ENCODE data around the gene IL4I1.

IL4I1 gene

GRCh38 chr19:49874503-49875157, 22.1 kb downstream of the IL4I1 start:
- Histone ChIP-seq H3K27me3 (ENCODE audit: control insufficient read depth, insufficient read depth, low read length) (no peaks in the 10 kb centered on the region), H3K27ac (ENCODE audit: low read length) (no peak overlapping the region), H3K4me3 (ENCODE audit: low read length) (no peak overlapping the region), H3K9ac (ENCODE audit: low read length) (no peak overlapping the region), H3K36me3 (ENCODE audit: control insufficient read depth, low read depth, low read length) (peaks cover 8% of the 10 kb centered on the region), H3K9me3 (ENCODE audit: control insufficient read depth, low read depth, low read length) (no peaks in the 10 kb centered on the region), H3K4me1 (ENCODE audit: control insufficient read depth, low read depth, low read length) (peaks cover 7% of the 10 kb centered on the region)

GRCh38 chr19:49873834-49874233, 22.9 kb downstream of the IL4I1 start:
- no peaks in the 10 kb centered on the region for H3K9me3 ChIP-seq (ENCODE audit: control insufficient read depth, low read depth, low read length)
- peaks cover 7% of the 10 kb centered on the region for H3K4me1 ChIP-seq (ENCODE audit: control insufficient read depth, low read depth, low read length)
- peaks cover 4% of the 10 kb centered on the region for H3K36me3 ChIP-seq (ENCODE audit: control insufficient read depth, low read depth, low read length)
- no peak overlapping the region for H3K27ac ChIP-seq (ENCODE audit: low read length)
- H3K4me3 ChIP-seq (ENCODE audit: low read length) = no peak overlapping the region
- no peak overlapping the region for H3K9ac ChIP-seq (ENCODE audit: low read length)
- H3K27me3 ChIP-seq (ENCODE audit: control insufficient read depth, insufficient read depth, low read length) = no peaks in the 10 kb centered on the region

GRCh38 chr19:49873129-49873521, 23.6 kb downstream of the IL4I1 start:
- Histone ChIP-seq H3K9me3 (ENCODE audit: control insufficient read depth, low read depth, low read length) (no peaks in the 10 kb centered on the region), H3K9ac (ENCODE audit: low read length) (no peak overlapping the region), H3K4me1 (ENCODE audit: control insufficient read depth, low read depth, low read length) (peaks cover 3% of the 10 kb centered on the region), H3K36me3 (ENCODE audit: control insufficient read depth, low read depth, low read length) (peaks cover 4% of the 10 kb centered on the region), H3K27me3 (ENCODE audit: control insufficient read depth, insufficient read depth, low read length) (no peaks in the 10 kb centered on the region), H3K4me3 (ENCODE audit: low read length) (no peak overlapping the region), H3K27ac (ENCODE audit: low read length) (no peak overlapping the region)

- Histone ChIP-seq H3K4me1 (ENCODE audit: control insufficient read depth, low read depth, low read length) (peaks cover 3% of the 10 kb centered on the region), H3K27ac (ENCODE audit: low read length) (no peak overlapping the region), H3K4me3 (ENCODE audit: low read length) (no peak overlapping the region), H3K27me3 (ENCODE audit: control insufficient read depth, insufficient read depth, low read length) (no peaks in the 10 kb centered on the region), H3K9me3 (ENCODE audit: control insufficient read depth, low read depth, low read length) (no peaks in the 10 kb centered on the region), H3K9ac (ENCODE audit: low read length) (no peak overlapping the region), H3K36me3 (ENCODE audit: control insufficient read depth, low read depth, low read length) (peaks cover 4% of the 10 kb centered on the region)
Observed at GRCh38 chr19:49872245-49873128, 24.2 kb downstream of the IL4I1 start.

GRCh38 chr19:49871349-49871985, 25.2 kb downstream of the IL4I1 start:
- Histone ChIP-seq H3K27ac (ENCODE audit: low read length) (no peak overlapping the region), H3K9me3 (ENCODE audit: control insufficient read depth, low read depth, low read length) (no peaks in the 10 kb centered on the region), H3K27me3 (ENCODE audit: control insufficient read depth, insufficient read depth, low read length) (no peaks in the 10 kb centered on the region), H3K36me3 (ENCODE audit: control insufficient read depth, low read depth, low read length) (peaks cover 4% of the 10 kb centered on the region), H3K4me1 (ENCODE audit: control insufficient read depth, low read depth, low read length) (peaks cover 6% of the 10 kb centered on the region), H3K4me3 (ENCODE audit: low read length) (no peak overlapping the region), H3K9ac (ENCODE audit: low read length) (no peak overlapping the region)

- Histone ChIP-seq H3K36me3 (ENCODE audit: control insufficient read depth, low read depth, low read length) (peaks cover 4% of the 10 kb centered on the region), H3K4me3 (ENCODE audit: low read length) (peak overlapping the region; percentile 68), H3K9me3 (ENCODE audit: control insufficient read depth, low read depth, low read length) (no peaks in the 10 kb centered on the region), H3K27ac (ENCODE audit: low read length) (peak overlapping the region; percentile 41), H3K9ac (ENCODE audit: low read length) (peak overlapping the region; percentile 67), H3K27me3 (ENCODE audit: control insufficient read depth, insufficient read depth, low read length) (no peaks in the 10 kb centered on the region), H3K4me1 (ENCODE audit: control insufficient read depth, low read depth, low read length) (peaks cover 10% of the 10 kb centered on the region)
Observed at GRCh38 chr19:49870309-49870901, 26.3 kb downstream of the IL4I1 start.

- peak overlapping the region; percentile 67 for H3K9ac ChIP-seq (ENCODE audit: low read length)
- peaks cover 8% of the 10 kb centered on the region for H3K36me3 ChIP-seq (ENCODE audit: control insufficient read depth, low read depth, low read length)
- peaks cover 10% of the 10 kb centered on the region for H3K4me1 ChIP-seq (ENCODE audit: control insufficient read depth, low read depth, low read length)
- no peaks in the 10 kb centered on the region for H3K9me3 ChIP-seq (ENCODE audit: control insufficient read depth, low read depth, low read length)
- peak overlapping the region; percentile 41 for H3K27ac ChIP-seq (ENCODE audit: low read length)
- H3K27me3 ChIP-seq (ENCODE audit: control insufficient read depth, insufficient read depth, low read length) = no peaks in the 10 kb centered on the region
- peak overlapping the region; percentile 68 for H3K4me3 ChIP-seq (ENCODE audit: low read length)
Observed at GRCh38 chr19:49869484-49870308, 27.0 kb downstream of the IL4I1 start.

GRCh38 chr19:49869009-49869483, 27.6 kb downstream of the IL4I1 start:
- Histone ChIP-seq H3K27me3 (ENCODE audit: control insufficient read depth, insufficient read depth, low read length) (no peaks in the 10 kb centered on the region), H3K9ac (ENCODE audit: low read length) (no peak overlapping the region), H3K4me1 (ENCODE audit: control insufficient read depth, low read depth, low read length) (peaks cover 10% of the 10 kb centered on the region), H3K36me3 (ENCODE audit: control insufficient read depth, low read depth, low read length) (peaks cover 11% of the 10 kb centered on the region), H3K4me3 (ENCODE audit: low read length) (peak overlapping the region; percentile 68), H3K9me3 (ENCODE audit: control insufficient read depth, low read depth, low read length) (no peaks in the 10 kb centered on the region), H3K27ac (ENCODE audit: low read length) (no peak overlapping the region)

GRCh38 chr19:49866933-49867782, 29.5 kb downstream of the IL4I1 start, which contains the start of gene PNKP:
PNKP (minus strand) TSS chr19:49867576; CDS start chr19:49867204, 372 bp downstream.
- H3K27ac ChIP-seq (ENCODE audit: low read length) = peak within 1 kb of the TSS; percentile 78
- H3K36me3 ChIP-seq (ENCODE audit: control insufficient read depth, low read depth, low read length) = peaks cover 21% of the 10 kb centered on the region
- H3K9me3 ChIP-seq (ENCODE audit: control insufficient read depth, low read depth, low read length) = no peaks in the 10 kb centered on the region
- peak within 1 kb of the TSS; percentile 96 for H3K4me3 ChIP-seq (ENCODE audit: low read length)
- peaks cover 10% of the 10 kb centered on the region for H3K4me1 ChIP-seq (ENCODE audit: control insufficient read depth, low read depth, low read length)
- H3K27me3 ChIP-seq (ENCODE audit: control insufficient read depth, insufficient read depth, low read length) = no peaks in the 10 kb centered on the region
- H3K9ac ChIP-seq (ENCODE audit: low read length) = peak within 1 kb of the TSS; percentile 82

GRCh38 chr19:49864890-49865289, 31.8 kb downstream of the IL4I1 start:
- H3K27ac ChIP-seq (ENCODE audit: low read length) = no peak overlapping the region
- no peak overlapping the region for H3K9ac ChIP-seq (ENCODE audit: low read length)

More at GRCh38 chr19:49864890-49865289, 31.8 kb downstream of the IL4I1 start:
- Histone ChIP-seq H3K36me3 (ENCODE audit: control insufficient read depth, low read depth, low read length) (peaks cover 34% of the 10 kb centered on the region), H3K4me3 (ENCODE audit: low read length) (no peak overlapping the region), H3K9me3 (ENCODE audit: control insufficient read depth, low read depth, low read length) (no peaks in the 10 kb centered on the region), H3K4me1 (ENCODE audit: control insufficient read depth, low read depth, low read length) (peaks cover 6% of the 10 kb centered on the region), H3K27me3 (ENCODE audit: control insufficient read depth, insufficient read depth, low read length) (no peaks in the 10 kb centered on the region)

Data from iPS-18a (cell line).